ENCODE results near the gene KDM3B. TPM values are rescaled to one million over a fixed set of nuclear protein-coding genes. Genes with fewer than 3 reads are reported as not detected.
"Not testable (repeated sequence)": the region's sequence is repeated elsewhere in the genome, so short reads cannot be mapped to it uniquely, and the experiment has no call there.

The KDM3B gene
- total and polyA plus RNA-seq, 2 of the 8 experiments (the other 6 are each of a cell fraction or from before 2014, with no cell fraction given): 27.1 to 78.1 TPM

- not testable (repeated sequence) for H2BK20ac ChIP-seq (ENCODE audit: low read length); H3K27ac ChIP-seq (ENCODE audit: low read depth, low read length); H3K4ac ChIP-seq (replicated peaks; ENCODE audit: insufficient read length, low read depth, low read length); H2AFZ ChIP-seq (ENCODE audit: low read length); H3K4me3 ChIP-seq (ENCODE audit: extremely low read depth in 1 of 4, insufficient read depth in 2 of 4, low read depth in 3 of 4, low read length in 4 of 4); H2BK120ac ChIP-seq (replicated peaks; ENCODE audit: low read depth, low read length); H4K5ac ChIP-seq (ENCODE audit: insufficient read length, low read depth, low read length); H4K91ac ChIP-seq (replicated peaks; ENCODE audit: insufficient read length, low read length); H2BK12ac ChIP-seq (ENCODE audit: low read depth, low read length); H3K27me3 ChIP-seq (replicated peaks in 1 of 4; ENCODE audit: control insufficient read depth in 3 of 4, extremely low read depth in 1 of 4, insufficient read depth in 3 of 4, low read length in 3 of 4); H2BK5ac ChIP-seq (ENCODE audit: low read depth, low read length); H3K9ac ChIP-seq (replicated peaks in 1 of 4; ENCODE audit: extremely low read depth in 1 of 4, low read depth in 3 of 4, low read length in 3 of 4); H3K18ac ChIP-seq (ENCODE audit: extremely low read depth, low read length); H3K23ac ChIP-seq (ENCODE audit: insufficient read length); H2BK15ac ChIP-seq (ENCODE audit: low read length); H4K8ac ChIP-seq (ENCODE audit: extremely low read depth, insufficient read depth, low read length); FAIRE-seq; H3K56ac ChIP-seq (replicated peaks; ENCODE audit: insufficient read length, low read depth, low read length); H3K79me2 ChIP-seq (ENCODE audit: control insufficient read depth in 1 of 2, insufficient read depth in 2 of 2, low read length in 2 of 2); H3K79me1 ChIP-seq (ENCODE audit: low read depth, low read length); H4K20me1 ChIP-seq (replicated peaks in 1 of 2; ENCODE audit: control insufficient read depth in 1 of 2, insufficient read depth in 2 of 2, low read length in 2 of 2); H3K23me2 ChIP-seq (ENCODE audit: low read depth, low read length); H3K14ac ChIP-seq (ENCODE audit: insufficient read length); H3K4me1 ChIP-seq (replicated peaks in 1 of 4; ENCODE audit: control insufficient read depth in 3 of 4, insufficient read depth in 4 of 4, low read length in 3 of 4); H2AK5ac ChIP-seq (ENCODE audit: low read depth, low read length); H3K9me3 ChIP-seq (ENCODE audit: insufficient read depth in 2 of 2, low read depth in 1 of 2, low read length in 1 of 2); H3K4me2 ChIP-seq (ENCODE audit: insufficient read depth in 1 of 2, low read depth in 2 of 2, low read length in 2 of 2)
- TF ChIP-seq CTCF (IDR thresholded peaks at IDR 0.05; ENCODE audit: control extremely low read depth in 1 of 3, insufficient read depth in 1 of 3, low read depth in 1 of 3, low read length in 3 of 3) (peak; percentile 42 to 52 (median 48)), RAD21 (IDR thresholded peaks at IDR 0.05 in 1 of 2, conservative IDR thresholded peaks at IDR 0.05 in 1 of 2; ENCODE audit: low read depth in 2 of 2, low read length in 2 of 2) (peak; percentile 52 to 53)
- POLR2A ChIA-PET (ENCODE audit: partially characterized antibody): interaction anchor here (1.1 to 1.4 kb wide), 2 partner anchors 72 to 74 kb away, joined by 3 to 4 read pairs; no protein-coding TSS in a partner anchor
- H3K36me3 ChIP-seq (ENCODE audit: control insufficient read depth in 2 of 4, insufficient read depth in 4 of 4, low read length in 3 of 4): peaks cover 3 to 46% (median 22%) of the 10 kb centered on the region in 4 experiments; a peak in 6 of 8 replicates
- DNase-seq (ENCODE audit: low read depth in 1 of 2, low spot score in 2 of 2): peak; percentile 19 to 78
- CTCF ChIA-PET (ENCODE audit: partially characterized antibody): interaction anchor here (0.7 to 2.0 kb wide), 15 partner anchors 11 to 545 kb away, joined by 3 to 7 read pairs (median 4); partner anchors contain the start of gene REEP2
- 81% methylated on average over 13 of the region's 14 CpGs; no CpG with 5 or more reads in 1 of the 2 experiments for WGBS, 2 experiments (ENCODE audit: extremely low coverage in 1 of 2, insufficient coverage in 1 of 2, insufficient read length in 1 of 2, insufficient replicate concordance in 2 of 2, low coverage in 1 of 2, low lambda C conversion rate in 2 of 2, missing lambda C conversion rate in 1 of 2)
These were observed 58.6 kb downstream of the KDM3B start for GRCh38 chr5:138410996-138411640.

All from H1 (cell line).